Uterus (tissue), 4 donors: ENCODE results near the gene SOD2. TPM values are rescaled to one million over a fixed set of nuclear protein-coding genes. Genes with fewer than 3 reads are reported as not detected.

Experiments
- DNase-seq, 2 donors: peaks; one replicate each; pipeline ENCODE4 v3.0.0-alpha.2; 2019 to 2020
- H3K27ac ChIP-seq, 2 donors: fragments of 200-600 bp; sonication (generic); 1 replicate in 1 of 2; 2 replicates in 1 of 2; pipeline ENCODE4 v1.5.1; 2016 to 2018
- H3K27me3 ChIP-seq, 2 donors: fragments of 200-600 bp; sonication (generic); one replicate each; pipeline ENCODE4 v1.5.1; 2018 to 2019; ENCODE audit warnings: control low read depth in 1 of 2
- H3K36me3 ChIP-seq, 2 donors: fragments of 200-600 bp; sonication (generic); one replicate each; pipeline ENCODE4 v1.5.1; 2019; ENCODE audit warnings: control low read depth in 1 of 2
- H3K4me1 ChIP-seq, 2 donors: fragments of 200-600 bp; sonication (generic); one replicate each; pipeline ENCODE4 v1.5.1; 2018 to 2019; ENCODE audit warnings: control low read depth in 1 of 2
- H3K4me3 ChIP-seq, 2 donors: fragments of 200-600 bp; sonication (generic); 1 replicate in 1 of 2; 2 replicates in 1 of 2; pipeline ENCODE4 v1.5.1; 2018 to 2019; ENCODE audit warnings: mild to moderate bottlenecking in 1 of 2
- H3K9me3 ChIP-seq, 2 donors: fragments of 200-600 bp; sonication (generic); one replicate each; pipeline ENCODE4 v1.5.1; 2019; ENCODE audit warnings: control low read depth in 1 of 2
- POLR2A ChIP-seq, 2 donors: fragments of 450-650 bp; IDR thresholded peaks; one replicate each; pipeline ENCODE4 v1.6.1; 2016; ENCODE audit warnings: antibody characterized with exemption in 2 of 2, mild to moderate bottlenecking in 1 of 2, moderate library complexity in 1 of 2
- intact Hi-C: fragments of 100-400 bp; cut with DNase I; formaldehyde crosslinking; loops from one replicate; pipeline ENCODE4 v1.15.1; 2023; ENCODE audit warnings: low total_unique reads
- total RNA-seq, 4 donors: library from RNA; depleted of rRNA in 3 of 4; stranded (reverse); fragments of >200 nt in 3 of 4; gene quantifications; one replicate each; pipeline versions ENCODE4 v1.1.0 to v1.2.4, GENCODE V29; 2014 to 2023
- TF ChIP-seq, protein P1 (sequence below), 4 experiments: fragments of 200-600 bp in 2 of 4; fragments of 450-650 bp in 2 of 4; sonication (generic) in 2 of 4; IDR thresholded peaks; one replicate each; pipeline ENCODE4 v1.5.1; 2016 to 2019; ENCODE audit warnings: antibody characterized with exemption in 4 of 4, mild to moderate bottlenecking in 2 of 4, moderate library complexity in 1 of 4
- donor health status: DM: yes; HTN: yes; CAD: no.

The SOD2 gene
- total RNA-seq, 4 donors from 2014 or later: 34.1 to 305 (median 208) TPM

DNA sequence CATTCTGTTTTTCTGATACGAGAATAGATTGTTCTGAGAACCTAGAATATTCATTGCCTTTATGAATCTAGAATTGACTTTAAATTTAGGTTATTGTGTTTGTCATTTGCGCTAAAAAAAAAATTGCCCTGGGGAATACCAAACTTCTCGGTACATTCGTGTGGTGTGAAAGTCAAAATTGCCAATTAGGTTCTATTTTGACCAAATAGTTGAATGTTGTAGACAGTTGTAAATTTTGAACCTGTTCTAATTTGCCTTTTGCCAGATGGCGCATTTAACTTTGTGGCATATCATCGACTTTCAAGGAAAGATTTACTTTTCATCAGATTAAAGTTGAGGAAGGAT lies 37.3 kb upstream of the SOD2 start:
- no peaks in the 10 kb centered on the region for H3K36me3 ChIP-seq
- intact Hi-C loops: no loop called here
- no peak for DNase-seq
- no peak for TF ChIP-seq POLR2A (IDR thresholded peaks at IDR 0.05)
- TF ChIP-seq, protein P1, sequence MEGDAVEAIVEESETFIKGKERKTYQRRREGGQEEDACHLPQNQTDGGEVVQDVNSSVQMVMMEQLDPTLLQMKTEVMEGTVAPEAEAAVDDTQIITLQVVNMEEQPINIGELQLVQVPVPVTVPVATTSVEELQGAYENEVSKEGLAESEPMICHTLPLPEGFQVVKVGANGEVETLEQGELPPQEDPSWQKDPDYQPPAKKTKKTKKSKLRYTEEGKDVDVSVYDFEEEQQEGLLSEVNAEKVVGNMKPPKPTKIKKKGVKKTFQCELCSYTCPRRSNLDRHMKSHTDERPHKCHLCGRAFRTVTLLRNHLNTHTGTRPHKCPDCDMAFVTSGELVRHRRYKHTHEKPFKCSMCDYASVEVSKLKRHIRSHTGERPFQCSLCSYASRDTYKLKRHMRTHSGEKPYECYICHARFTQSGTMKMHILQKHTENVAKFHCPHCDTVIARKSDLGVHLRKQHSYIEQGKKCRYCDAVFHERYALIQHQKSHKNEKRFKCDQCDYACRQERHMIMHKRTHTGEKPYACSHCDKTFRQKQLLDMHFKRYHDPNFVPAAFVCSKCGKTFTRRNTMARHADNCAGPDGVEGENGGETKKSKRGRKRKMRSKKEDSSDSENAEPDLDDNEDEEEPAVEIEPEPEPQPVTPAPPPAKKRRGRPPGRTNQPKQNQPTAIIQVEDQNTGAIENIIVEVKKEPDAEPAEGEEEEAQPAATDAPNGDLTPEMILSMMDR (IDR thresholded peaks at IDR 0.05): no peak
- H3K4me3 ChIP-seq: no peak overlapping the region
- no peaks in the 10 kb centered on the region for H3K9me3 ChIP-seq
- peaks cover 5 to 27% of the 10 kb centered on the region in 2 donors for H3K4me1 ChIP-seq
- no peak overlapping the region for H3K27ac ChIP-seq
- no peaks in the 10 kb centered on the region for H3K27me3 ChIP-seq

DNA sequence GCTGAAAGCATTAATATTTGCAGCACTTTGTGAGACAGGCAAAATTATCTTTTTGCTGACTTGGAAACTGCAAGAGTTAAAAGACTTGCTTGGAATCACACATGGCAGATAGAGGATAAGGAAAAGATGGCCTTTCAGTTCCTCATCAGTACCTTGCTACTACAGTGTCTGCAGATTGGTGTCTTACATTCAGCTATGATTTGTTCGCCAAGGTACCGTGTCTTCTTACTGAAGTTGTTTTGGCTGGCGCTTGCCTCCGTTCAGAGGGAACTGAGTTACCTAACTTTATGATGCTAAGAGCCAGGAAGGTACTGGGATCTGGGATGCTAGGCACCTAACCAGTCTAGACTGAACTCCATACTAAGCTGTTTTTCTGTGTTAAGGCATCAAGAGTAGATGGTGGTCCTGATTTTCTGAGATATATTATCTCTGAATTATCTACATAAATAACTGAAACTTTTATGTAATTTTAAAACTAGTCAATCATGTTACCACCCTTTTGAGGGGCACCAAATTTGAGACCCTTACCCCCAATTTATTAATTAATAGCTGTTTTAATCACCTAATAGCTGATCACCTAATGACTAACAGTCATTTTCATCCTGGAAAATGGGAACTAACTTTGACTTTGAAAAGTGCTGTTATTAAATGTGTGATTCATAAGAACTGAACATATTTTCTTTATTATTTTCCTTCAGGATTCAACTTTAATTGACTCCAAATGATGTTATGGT lies 36.7 kb upstream of the SOD2 start:
- Histone ChIP-seq H3K27ac (peak overlapping the region in 1 of 2 donors; percentile 99), H3K36me3 (no peaks in the 10 kb centered on the region), H3K4me3 (peak overlapping the region in 1 of 2 donors; percentile 94), H3K4me1 (peaks cover 0 to 24% of the 10 kb centered on the region in 2 donors), H3K9me3 (no peaks in the 10 kb centered on the region), H3K27me3 (no peaks in the 10 kb centered on the region)
- no peak for TF ChIP-seq POLR2A (IDR thresholded peaks at IDR 0.05)
- TF ChIP-seq, protein P1 (IDR thresholded peaks at IDR 0.05): no peak
- intact Hi-C loops: loop anchor here (5.0 kb wide), 1 partner anchor 33 kb away; the partner anchor contains the start of gene ACAT2
- no peak for DNase-seq

DNA sequence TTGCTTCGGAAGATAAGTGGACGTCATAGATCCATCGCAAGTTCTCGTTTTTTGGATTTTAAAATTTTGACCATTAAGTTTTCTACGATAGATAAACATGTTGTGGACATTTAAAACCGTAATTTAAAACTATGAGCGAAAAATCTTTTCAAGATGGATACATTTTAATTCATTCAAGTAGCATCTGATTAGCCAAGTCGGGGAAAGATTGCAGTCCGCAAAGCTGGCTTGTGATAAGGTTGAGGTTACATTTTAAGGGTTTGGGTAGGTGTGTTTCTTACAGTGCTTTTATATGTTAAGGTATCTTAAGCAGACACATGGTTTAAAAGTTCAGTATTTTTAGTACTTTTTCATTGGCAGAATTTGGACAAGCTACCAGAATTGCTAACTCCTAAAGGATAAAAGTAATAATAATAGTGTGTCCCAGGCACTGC lies 35.5 kb upstream of the SOD2 start:
- peak overlapping the region; percentile 93 to 94 for H3K4me3 ChIP-seq
- no peaks in the 10 kb centered on the region for H3K27me3 ChIP-seq
- H3K4me1 ChIP-seq: peaks cover 0 to 20% of the 10 kb centered on the region in 2 donors
- H3K9me3 ChIP-seq: no peaks in the 10 kb centered on the region
- H3K36me3 ChIP-seq: no peaks in the 10 kb centered on the region
- no peak for TF ChIP-seq POLR2A (IDR thresholded peaks at IDR 0.05)
- TF ChIP-seq, protein P1 (IDR thresholded peaks at IDR 0.05): no peak
- H3K27ac ChIP-seq: peak overlapping the region; percentile 99
- intact Hi-C loops: loop anchor here (5.0 kb wide), 1 partner anchor 34 kb away; the partner anchor contains the start of gene ACAT2
- DNase-seq: no peak

DNA sequence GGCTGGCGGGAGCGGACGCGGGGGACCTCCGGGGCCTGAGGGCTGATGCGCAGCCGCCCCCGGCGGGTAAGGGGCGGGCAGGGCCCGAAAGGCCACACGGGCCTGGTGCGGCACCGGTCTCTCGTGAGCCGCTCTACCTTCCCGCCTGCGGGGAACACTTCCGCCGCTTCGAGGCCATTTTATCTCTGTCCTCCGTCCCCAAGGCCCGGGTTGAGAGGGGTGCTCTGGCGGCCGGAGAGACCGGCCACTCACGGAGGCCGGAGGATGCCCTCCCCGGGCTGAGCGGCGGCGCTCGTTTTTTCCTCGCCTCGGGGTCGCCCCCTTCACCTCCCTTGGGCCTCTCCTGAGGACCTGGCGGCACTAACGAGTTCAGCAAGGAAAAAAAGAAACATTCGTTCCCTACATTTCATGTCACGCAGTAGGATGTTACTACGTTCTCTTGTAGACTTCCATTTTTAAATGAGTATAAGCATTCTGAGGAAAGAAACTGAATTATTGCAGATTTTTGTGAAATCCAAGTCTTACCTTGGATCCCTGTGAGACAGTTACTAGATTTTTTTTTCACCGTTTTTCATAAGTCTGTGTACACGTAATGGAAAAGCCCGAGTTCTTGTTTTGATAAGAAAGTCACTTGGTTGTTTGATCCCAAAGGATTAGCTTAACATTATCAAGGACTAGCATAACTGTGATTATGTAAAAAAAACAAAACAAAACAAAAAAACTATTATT lies 34.8 kb upstream of the SOD2 start:
- no peak for TF ChIP-seq POLR2A (IDR thresholded peaks at IDR 0.05)
- TF ChIP-seq, protein P1 (IDR thresholded peaks at IDR 0.05): no peak
- intact Hi-C loops: loop anchor here (5.0 kb wide), 1 partner anchor 34 kb away; the partner anchor contains the start of gene ACAT2
- DNase-seq: no peak

More for the DNA sequence above, 34.8 kb upstream of the SOD2 start:
- Histone ChIP-seq H3K27ac (peak overlapping the region; percentile 99), H3K27me3 (no peaks in the 10 kb centered on the region), H3K4me1 (peaks cover 0 to 20% of the 10 kb centered on the region in 2 donors), H3K36me3 (no peaks in the 10 kb centered on the region), H3K9me3 (no peaks in the 10 kb centered on the region), H3K4me3 (peak overlapping the region; percentile 93 to 94)
